LNCAP (cell line): ENCODE results near the gene AK8.

Experiments
- CTCF ChIP-seq: fragments of 450-650 bp; IDR thresholded peaks from 2 replicates; pipeline ENCODE4 v1.5.1; 2017; ENCODE audit warnings: mild to moderate bottlenecking

The AK8 gene

GRCh38 chr9:132837501-132838286 is 40.4 kb downstream of the AK8 start:
- TF ChIP-seq CTCF = no peak

GRCh38 chr9:132834343-132834742 is 43.7 kb downstream of the AK8 start:
- no peak for TF ChIP-seq CTCF

GRCh38 chr9:132833550-132834121 is 44.4 kb downstream of the AK8 start:
- no peak for TF ChIP-seq CTCF

- TF ChIP-seq CTCF = no peak
These were observed 45.8 kb downstream of the AK8 start for GRCh38 chr9:132832171-132832881.

GRCh38 chr9:132828201-132828770 is 49.8 kb downstream of the AK8 start:
- no peak for TF ChIP-seq CTCF

GRCh38 chr9:132827366-132827765 is 50.7 kb downstream of the AK8 start:
- TF ChIP-seq CTCF = no peak

GRCh38 chr9:132826621-132827365 is 51.3 kb downstream of the AK8 start:
- no peak for TF ChIP-seq CTCF
